Measurements from ENCODE around the gene PADI2. TPM values are rescaled to one million over a fixed set of nuclear protein-coding genes. Genes with fewer than 3 reads are reported as not detected.

Gene PADI2
- 0.16 and 0.20 TPM in 2 replicates for total RNA-seq (2022)
- Bru-seq, nascent RNA, result percentile 2 among the genes with signal in this experiment
- percentile 8 among the genes with signal in this experiment for BruChase-seq, experiment 1, labeled RNA remaining after a 6-hour chase
- BruChase-seq, experiment 2, labeled RNA remaining after a 2-hour chase, result percentile 2 among the genes with signal in this experiment
- long read RNA-seq, partial matches to known transcripts, result 1 of 1 reads
- long read RNA-seq, other reads (novel, unspliced or antisense), result 0 of 1 reads

DNA sequence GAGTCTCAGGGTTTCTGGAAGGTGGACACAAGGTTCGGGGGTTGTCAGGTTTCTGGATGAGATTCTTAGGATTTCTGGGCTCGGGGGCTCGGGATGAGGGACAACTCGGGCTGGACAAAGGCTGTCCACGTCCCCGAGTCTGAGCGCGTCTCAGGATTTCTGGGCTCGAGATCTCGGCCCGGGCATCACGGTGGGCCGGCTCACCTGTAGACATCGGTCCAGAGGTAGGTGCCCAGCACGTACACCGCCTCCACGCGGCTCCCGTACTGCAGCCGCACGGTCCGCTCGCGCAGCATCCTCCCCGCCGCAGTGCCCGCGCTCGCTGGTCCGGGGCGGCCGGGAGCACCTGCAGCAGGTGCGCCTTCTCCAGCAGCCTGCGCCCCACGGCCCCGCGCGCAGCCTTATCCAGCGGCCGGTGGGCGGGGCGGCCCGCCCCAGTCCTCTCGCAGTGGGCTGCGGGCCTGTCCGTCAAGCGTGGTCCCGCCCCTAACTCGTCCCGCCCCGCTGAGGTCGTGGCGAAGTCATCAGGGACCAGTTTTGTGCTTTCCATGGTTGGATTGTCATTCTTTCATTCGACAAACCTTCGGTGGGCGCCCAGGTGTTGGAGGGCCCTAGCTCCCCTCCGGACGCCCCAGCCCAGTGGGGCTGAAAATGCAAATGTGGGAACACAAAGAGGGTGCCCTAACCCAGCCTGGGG lies at the start of gene PADI2:
Gene PADI2 (minus strand): TSS at position 376 of the 697 bp plus-strand sequence. CDS start 80 bp downstream, at position 296.
- POLR2A ChIA-PET, result no interaction called here
- Mint-ChIP-seq H3K27me3 (ENCODE audit: insufficient read depth, unreplicated experiment) (peaks cover 14% of the 10 kb centered on the region), H3K4me1 (ENCODE audit: insufficient read depth, unreplicated experiment) (no peaks in the 10 kb centered on the region), H3K27ac (ENCODE audit: low read depth, unreplicated experiment) (no peak within 1 kb of the TSS), H3K9me3 (ENCODE audit: unreplicated experiment) (no peaks in the 10 kb centered on the region), H3K36me3 (ENCODE audit: insufficient read depth, unreplicated experiment) (no peaks in the 10 kb centered on the region), H3K4me3 (ENCODE audit: unreplicated experiment) (no peak within 1 kb of the TSS)
- TF ChIP-seq, protein P1, sequence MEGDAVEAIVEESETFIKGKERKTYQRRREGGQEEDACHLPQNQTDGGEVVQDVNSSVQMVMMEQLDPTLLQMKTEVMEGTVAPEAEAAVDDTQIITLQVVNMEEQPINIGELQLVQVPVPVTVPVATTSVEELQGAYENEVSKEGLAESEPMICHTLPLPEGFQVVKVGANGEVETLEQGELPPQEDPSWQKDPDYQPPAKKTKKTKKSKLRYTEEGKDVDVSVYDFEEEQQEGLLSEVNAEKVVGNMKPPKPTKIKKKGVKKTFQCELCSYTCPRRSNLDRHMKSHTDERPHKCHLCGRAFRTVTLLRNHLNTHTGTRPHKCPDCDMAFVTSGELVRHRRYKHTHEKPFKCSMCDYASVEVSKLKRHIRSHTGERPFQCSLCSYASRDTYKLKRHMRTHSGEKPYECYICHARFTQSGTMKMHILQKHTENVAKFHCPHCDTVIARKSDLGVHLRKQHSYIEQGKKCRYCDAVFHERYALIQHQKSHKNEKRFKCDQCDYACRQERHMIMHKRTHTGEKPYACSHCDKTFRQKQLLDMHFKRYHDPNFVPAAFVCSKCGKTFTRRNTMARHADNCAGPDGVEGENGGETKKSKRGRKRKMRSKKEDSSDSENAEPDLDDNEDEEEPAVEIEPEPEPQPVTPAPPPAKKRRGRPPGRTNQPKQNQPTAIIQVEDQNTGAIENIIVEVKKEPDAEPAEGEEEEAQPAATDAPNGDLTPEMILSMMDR (IDR thresholded peaks at IDR 0.05; ENCODE audit: unreplicated experiment), result no peak
- intact Hi-C loops (cut with micrococcal nuclease), result loop anchor here (1.0 kb wide), 1 partner anchor 60 kb away; no protein-coding TSS in a partner anchor
- no TSS peak for BruUV-seq (replicated peaks)
- peak; percentile 60 for DNase-seq (ENCODE audit: unreplicated experiment)
- CTCF ChIA-PET, result interaction anchor here (0.6 to 11.0 kb wide), 2 partner anchors 46 to 117 kb away, joined by 3 to 168 read pairs; no protein-coding TSS in a partner anchor

DNA sequence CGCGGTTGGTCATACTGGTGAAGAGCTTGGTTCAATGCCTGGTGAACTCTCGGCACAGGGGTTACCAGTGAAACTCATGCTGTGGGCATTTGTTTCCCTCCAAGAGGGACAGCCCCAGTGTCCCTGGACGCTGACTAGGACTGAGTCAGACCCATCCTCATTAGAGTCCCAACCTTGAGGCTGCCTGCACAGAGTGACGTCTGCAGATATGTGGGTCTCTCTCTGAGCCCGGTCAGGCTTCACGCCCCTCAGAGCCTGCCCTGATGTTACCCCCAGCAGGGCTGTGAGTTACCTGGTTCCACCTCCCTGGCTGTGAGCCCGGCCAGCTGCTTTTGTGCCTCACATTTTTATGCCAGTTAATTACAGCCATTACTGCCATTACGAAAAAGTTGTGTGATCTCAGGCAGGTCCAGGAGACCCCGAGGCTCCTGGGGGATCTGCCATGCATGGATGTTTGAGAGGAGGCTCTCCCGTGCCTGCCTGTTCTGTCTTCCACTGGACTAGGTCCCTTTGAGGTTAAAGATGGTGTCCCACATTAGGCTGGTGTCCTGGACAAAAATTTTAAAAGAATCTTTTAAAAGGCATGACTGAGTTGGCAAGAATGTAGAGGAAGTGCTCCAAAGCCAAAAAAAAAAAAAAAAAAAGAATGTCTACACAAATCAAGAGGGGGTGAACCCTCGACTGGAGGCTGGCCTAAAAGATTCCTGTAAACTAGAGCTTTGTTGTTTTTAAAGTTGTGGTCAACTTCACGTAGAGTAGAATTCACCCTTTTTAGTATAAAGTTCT lies 49.0 kb upstream of the PADI2 start:
- POLR2A ChIA-PET, result interaction anchor here (1.3 kb wide), 1 partner anchor 41 kb away, joined by 3 read pairs; no protein-coding TSS in a partner anchor
- Mint-ChIP-seq H3K4me1 (ENCODE audit: insufficient read depth, unreplicated experiment) (peaks cover 42% of the 10 kb centered on the region), H3K27ac (ENCODE audit: low read depth, unreplicated experiment) (peak overlapping the region; percentile 78), H3K36me3 (ENCODE audit: insufficient read depth, unreplicated experiment) (peaks cover 6% of the 10 kb centered on the region), H3K27me3 (ENCODE audit: insufficient read depth, unreplicated experiment) (no peaks in the 10 kb centered on the region), H3K4me3 (ENCODE audit: unreplicated experiment) (no peak overlapping the region), H3K9me3 (ENCODE audit: unreplicated experiment) (no peaks in the 10 kb centered on the region)
- peak; percentile 74 for DNase-seq (ENCODE audit: unreplicated experiment)
- CTCF ChIA-PET, result interaction anchor here (0.6 kb wide), 2 partner anchors 72 to 439 kb away, joined by 4 read pairs; no protein-coding TSS in a partner anchor
- TF ChIP-seq, protein P1 (IDR thresholded peaks at IDR 0.05; ENCODE audit: unreplicated experiment), result no peak
- no TSS peak for BruUV-seq (replicated peaks)
- intact Hi-C loops (cut with micrococcal nuclease), result loop anchor here (5.0 to 10.0 kb wide), 2 partner anchors 41 to 67 kb away; no protein-coding TSS in a partner anchor

DNA sequence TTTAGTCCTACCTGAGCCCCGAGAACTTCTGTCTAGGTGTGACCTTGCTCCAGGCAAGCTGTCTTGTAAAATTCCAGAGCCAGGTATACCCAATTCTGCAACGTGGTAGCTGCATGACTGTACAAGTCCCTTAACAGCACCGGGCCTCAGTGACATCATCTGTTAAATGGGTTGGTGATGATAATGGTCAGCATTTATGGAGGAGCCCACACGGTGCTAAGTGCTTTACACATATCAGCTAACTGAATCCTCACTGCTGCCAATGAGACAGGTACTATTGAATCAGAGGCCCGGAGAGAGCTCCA lies 48.5 kb upstream of the PADI2 start:
- DNase-seq (ENCODE audit: unreplicated experiment), result no peak
- Mint-ChIP-seq H3K27me3 (ENCODE audit: insufficient read depth, unreplicated experiment) (no peaks in the 10 kb centered on the region), H3K4me1 (ENCODE audit: insufficient read depth, unreplicated experiment) (peaks cover 42% of the 10 kb centered on the region), H3K4me3 (ENCODE audit: unreplicated experiment) (no peak overlapping the region), H3K27ac (ENCODE audit: low read depth, unreplicated experiment) (no peak overlapping the region), H3K36me3 (ENCODE audit: insufficient read depth, unreplicated experiment) (peaks cover 6% of the 10 kb centered on the region), H3K9me3 (ENCODE audit: unreplicated experiment) (no peaks in the 10 kb centered on the region)
- no TSS peak for BruUV-seq (replicated peaks)
- intact Hi-C loops (cut with micrococcal nuclease), result loop anchor here (5.0 to 10.0 kb wide), 2 partner anchors 40 to 67 kb away; no protein-coding TSS in a partner anchor
- TF ChIP-seq, protein P1 (IDR thresholded peaks at IDR 0.05; ENCODE audit: unreplicated experiment), result no peak
- ChIA-PET CTCF (interaction anchor here (0.6 kb wide), 1 partner anchor 440 kb away, joined by 4 read pairs; no protein-coding TSS in a partner anchor), POLR2A (interaction anchor here (0.7 to 1.3 kb wide), 2 partner anchors 20 to 40 kb away, joined by 3 read pairs; no protein-coding TSS in a partner anchor)

Data from MCF 10A (cell line).